HG02642 (cell line): Measurements from ENCODE around the gene ARRB2.
"Not testable (repeated sequence)": the region's sequence is repeated elsewhere in the genome, so short reads cannot be mapped to it uniquely, and the experiment has no call there.

Experiments
- ATAC-seq: cut with Tn5 transposase; IDR thresholded peaks from one replicate; pipeline ENCODE4 v1.9.1; 2021; ENCODE audit warnings: mild to moderate bottlenecking; ENCODE audit not compliant: unreplicated experiment, poor library complexity

Gene ARRB2

GRCh38 chr17:4709794-4710692 lies at the start of gene ARRB2:
Gene ARRB2, plus strand, starts transcription at chr17:4710632. Its CDS starts 90 bp downstream, at chr17:4710722.
- peak; percentile 83 for ATAC-seq

- ATAC-seq = no peak
Measured at GRCh38 chr17:4663711-4664110, 46.7 kb upstream of the ARRB2 start.

GRCh38 chr17:4664230-4664629 lies 46.2 kb upstream of the ARRB2 start:
- ATAC-seq = no peak

- no peak for ATAC-seq
Measured at GRCh38 chr17:4665027-4665426, 45.4 kb upstream of the ARRB2 start.

GRCh38 chr17:4666296-4666695 lies 44.1 kb upstream of the ARRB2 start:
- no peak for ATAC-seq

GRCh38 chr17:4667166-4667565 lies 43.3 kb upstream of the ARRB2 start:
- no peak for ATAC-seq

- no peak for ATAC-seq
Measured at GRCh38 chr17:4672055-4672630, 38.3 kb upstream of the ARRB2 start.

- no peak for ATAC-seq
Measured at GRCh38 chr17:4672751-4673150, 37.7 kb upstream of the ARRB2 start.

GRCh38 chr17:4673169-4673568 lies 37.3 kb upstream of the ARRB2 start:
- no peak for ATAC-seq

- no peak for ATAC-seq
Measured at GRCh38 chr17:4673986-4674684, 36.3 kb upstream of the ARRB2 start.

- ATAC-seq = no peak
Measured at GRCh38 chr17:4674685-4674998, 35.8 kb upstream of the ARRB2 start.

GRCh38 chr17:4675791-4676190 lies 34.6 kb upstream of the ARRB2 start:
- no peak for ATAC-seq

GRCh38 chr17:4676791-4677190 lies 33.6 kb upstream of the ARRB2 start:
- no peak for ATAC-seq

- ATAC-seq = no peak
Measured at GRCh38 chr17:4678448-4679026, 31.9 kb upstream of the ARRB2 start.

- no peak for ATAC-seq
Measured at GRCh38 chr17:4679658-4680057, 30.8 kb upstream of the ARRB2 start.

GRCh38 chr17:4683739-4684138 lies 26.7 kb upstream of the ARRB2 start:
- ATAC-seq = not testable (repeated sequence)

- not testable (repeated sequence) for ATAC-seq
Measured at GRCh38 chr17:4689872-4690271, 20.6 kb upstream of the ARRB2 start.

- no peak for ATAC-seq
Measured at GRCh38 chr17:4690745-4691144, 19.7 kb upstream of the ARRB2 start.

- no peak for ATAC-seq
Measured at GRCh38 chr17:4691686-4692085, 18.7 kb upstream of the ARRB2 start.

GRCh38 chr17:4693416-4693815 lies 17.0 kb upstream of the ARRB2 start:
- no peak for ATAC-seq

- ATAC-seq = no peak
Measured at GRCh38 chr17:4696437-4696805, 14.0 kb upstream of the ARRB2 start.
